ENCODE data around the gene SYNGR2.

Gene SYNGR2

DNA sequence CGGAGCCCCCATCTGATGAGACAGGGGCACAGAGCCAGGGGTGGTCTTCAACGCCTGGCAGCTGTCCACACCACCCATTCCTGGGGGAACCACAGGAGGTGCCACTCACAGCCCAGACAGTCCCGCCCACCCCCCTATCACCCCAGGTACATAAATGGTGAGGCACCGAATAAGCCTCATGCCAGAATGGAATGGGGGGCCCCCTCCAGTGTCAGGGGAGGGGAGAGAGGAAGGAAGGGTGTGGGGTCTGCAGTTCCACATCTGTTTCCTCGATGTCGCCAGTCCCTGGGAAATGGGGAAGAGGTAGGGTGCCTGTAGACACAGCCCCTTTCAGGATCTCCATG lies 41.5 kb upstream of the SYNGR2 start:
- no peak for TF ChIP-seq ZFX (IDR thresholded peaks at IDR 0.05)
- TF ChIP-seq, protein P1, sequence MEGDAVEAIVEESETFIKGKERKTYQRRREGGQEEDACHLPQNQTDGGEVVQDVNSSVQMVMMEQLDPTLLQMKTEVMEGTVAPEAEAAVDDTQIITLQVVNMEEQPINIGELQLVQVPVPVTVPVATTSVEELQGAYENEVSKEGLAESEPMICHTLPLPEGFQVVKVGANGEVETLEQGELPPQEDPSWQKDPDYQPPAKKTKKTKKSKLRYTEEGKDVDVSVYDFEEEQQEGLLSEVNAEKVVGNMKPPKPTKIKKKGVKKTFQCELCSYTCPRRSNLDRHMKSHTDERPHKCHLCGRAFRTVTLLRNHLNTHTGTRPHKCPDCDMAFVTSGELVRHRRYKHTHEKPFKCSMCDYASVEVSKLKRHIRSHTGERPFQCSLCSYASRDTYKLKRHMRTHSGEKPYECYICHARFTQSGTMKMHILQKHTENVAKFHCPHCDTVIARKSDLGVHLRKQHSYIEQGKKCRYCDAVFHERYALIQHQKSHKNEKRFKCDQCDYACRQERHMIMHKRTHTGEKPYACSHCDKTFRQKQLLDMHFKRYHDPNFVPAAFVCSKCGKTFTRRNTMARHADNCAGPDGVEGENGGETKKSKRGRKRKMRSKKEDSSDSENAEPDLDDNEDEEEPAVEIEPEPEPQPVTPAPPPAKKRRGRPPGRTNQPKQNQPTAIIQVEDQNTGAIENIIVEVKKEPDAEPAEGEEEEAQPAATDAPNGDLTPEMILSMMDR (conservative IDR thresholded peaks at IDR 0.05), result no peak
- H3K27ac ChIP-seq, result peak overlapping the region; percentile 97

DNA sequence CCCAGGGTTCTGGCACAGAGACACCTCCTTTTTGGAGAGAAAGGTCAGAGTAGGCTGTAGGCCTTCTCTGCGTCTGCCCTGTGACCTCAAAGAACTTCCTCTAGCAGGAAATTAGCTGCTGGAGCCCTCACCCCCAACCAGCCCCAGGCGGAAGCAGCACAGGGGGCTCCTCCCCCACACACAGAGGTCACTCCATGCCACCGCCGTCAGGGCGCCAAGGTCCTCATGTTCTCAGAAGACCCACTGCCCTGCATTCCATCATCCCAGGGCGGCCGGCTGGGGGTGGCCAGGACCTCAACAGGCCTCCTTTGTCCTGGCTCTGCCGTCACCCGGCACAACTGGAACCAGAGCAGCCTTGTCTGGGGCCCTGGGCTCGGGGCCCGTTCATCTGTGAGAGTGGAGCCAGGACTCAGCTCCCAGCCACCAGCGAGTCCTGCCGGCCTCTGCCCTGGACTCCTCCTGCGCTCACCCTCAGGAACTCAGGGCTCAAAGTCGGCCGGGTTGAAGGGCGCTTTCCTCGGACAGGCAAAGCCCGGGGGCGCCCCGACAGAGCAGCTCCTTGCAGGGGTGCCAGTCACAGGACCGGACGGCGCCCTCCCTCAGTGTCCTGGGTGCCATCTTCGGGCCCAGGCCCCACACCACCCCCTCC lies 41.0 kb upstream of the SYNGR2 start:
- H3K27ac ChIP-seq, result peak overlapping the region; percentile 97

DNA sequence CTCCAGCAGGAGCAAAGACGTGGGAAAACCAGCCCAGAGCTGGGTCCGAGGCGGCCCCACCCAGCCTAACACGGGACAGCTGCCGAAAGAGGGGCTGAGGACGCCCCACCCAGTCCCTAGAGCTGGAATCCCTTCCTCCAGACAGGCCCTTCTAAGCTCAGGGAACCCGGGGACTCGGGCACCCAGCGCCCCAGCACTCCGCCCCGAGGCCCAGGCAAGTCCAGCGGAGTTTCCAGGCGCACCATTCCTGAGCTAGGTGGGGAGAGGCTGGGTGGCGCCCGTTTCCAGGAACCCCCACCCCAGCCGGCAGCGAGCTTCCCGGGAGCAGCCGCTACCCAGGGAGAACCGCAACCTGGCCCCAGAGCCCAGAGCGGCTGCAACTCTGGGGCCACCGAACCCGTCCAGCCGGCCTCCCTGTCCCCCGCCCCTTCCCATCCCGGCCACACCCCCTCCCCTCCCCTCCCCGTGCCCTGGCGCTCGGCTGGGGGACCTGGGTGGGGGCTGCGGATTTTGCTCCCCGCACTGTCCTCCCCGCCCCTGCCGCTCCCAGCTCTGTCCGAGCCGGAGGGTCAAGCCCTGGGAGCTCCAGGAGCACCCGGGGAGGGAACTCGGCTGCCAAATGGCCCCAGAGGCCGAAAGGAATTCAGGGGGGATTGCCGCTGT lies 40.4 kb upstream of the SYNGR2 start:
- H3K27ac ChIP-seq, result peak overlapping the region; percentile 97

More for the DNA sequence above, 41.0 kb upstream of the SYNGR2 start:
- TF ChIP-seq ZFX (IDR thresholded peaks at IDR 0.05), result peak; percentile 66; the same call in 1 of the 2 replicates
- TF ChIP-seq, protein P1 (conservative IDR thresholded peaks at IDR 0.05), result no peak

GRCh38 chr17:78128551-78129350 lies 39.6 kb upstream of the SYNGR2 start, which contains the start of gene TMC6:
Gene TMC6 (minus strand): TSS chr17:78128755. CDS start chr17:78126832, 1,923 bp downstream.
- peak within 1 kb of the TSS; percentile 97 for H3K27ac ChIP-seq
- no peak for TF ChIP-seq ZFX (IDR thresholded peaks at IDR 0.05)
- TF ChIP-seq, protein P1 (conservative IDR thresholded peaks at IDR 0.05), result no peak

More for the DNA sequence above, 40.4 kb upstream of the SYNGR2 start:
- TF ChIP-seq ZFX (IDR thresholded peaks at IDR 0.05), result peak; percentile 55; the same call in 1 of the 2 replicates
- TF ChIP-seq, protein P1 (conservative IDR thresholded peaks at IDR 0.05), result no peak

- TF ChIP-seq, protein P1 (conservative IDR thresholded peaks at IDR 0.05), result no peak
- no peak for TF ChIP-seq ZFX (IDR thresholded peaks at IDR 0.05)
- H3K27ac ChIP-seq, result peak overlapping the region; percentile 97
Measured at GRCh38 chr17:78129351-78130089, 38.9 kb upstream of the SYNGR2 start.

- H3K27ac ChIP-seq, result peak overlapping the region; percentile 97
- no peak for TF ChIP-seq ZFX (IDR thresholded peaks at IDR 0.05)
- TF ChIP-seq, protein P1 (conservative IDR thresholded peaks at IDR 0.05), result no peak
Measured at GRCh38 chr17:78130090-78130436, 38.3 kb upstream of the SYNGR2 start.

All from C4-2B (cell line).